ENCODE measurements around the gene IQCH.

The IQCH gene

DNA sequence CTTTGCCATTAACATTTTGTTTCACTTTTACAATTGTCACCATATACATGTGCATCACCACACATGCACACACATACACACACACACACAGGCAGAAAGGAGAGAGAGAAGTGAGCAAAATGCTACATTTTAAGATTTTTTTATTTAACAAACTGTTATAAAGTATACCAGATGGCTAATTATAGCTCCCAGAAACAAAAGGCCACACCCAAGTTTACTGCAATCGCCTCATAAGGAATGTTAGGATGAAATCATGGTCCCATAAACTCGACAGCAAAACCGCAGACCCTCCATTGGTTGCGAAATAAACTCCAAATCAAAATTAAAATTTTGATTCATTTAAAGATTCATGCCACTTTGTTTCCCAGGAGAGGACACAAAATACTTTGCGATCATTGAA lies 250.2 kb downstream of the IQCH start:
- H3K9me3 ChIP-seq (ENCODE audit: insufficient read depth, low read length) = no peaks in the 10 kb centered on the region

GRCh38 chr15:67505675-67506572 lies 251.3 kb downstream of the IQCH start:
- no peak for DNase-seq (ENCODE audit: low read depth, low spot score)
- Histone ChIP-seq H3K27me3 (ENCODE audit: insufficient read depth, insufficient read length) (no peaks in the 10 kb centered on the region), H3K9me3 (ENCODE audit: insufficient read depth, low read length) (no peaks in the 10 kb centered on the region), H3K36me3 (ENCODE audit: insufficient read depth, insufficient read length, low read length) (no peaks in the 10 kb centered on the region), H3K9ac (ENCODE audit: insufficient read length, low read depth) (no peak overlapping the region), H3K4me3 (ENCODE audit: insufficient read length, low read depth) (no peak overlapping the region), H3K4me1 (ENCODE audit: insufficient read depth, insufficient read length) (no peaks in the 10 kb centered on the region)
- TF ChIP-seq YY1 (IDR thresholded peaks at IDR 0.05; ENCODE audit: insufficient read depth, insufficient read length) = no peak

More for the DNA sequence above, 250.2 kb downstream of the IQCH start:
- Histone ChIP-seq H3K27me3 (ENCODE audit: insufficient read depth, insufficient read length) (no peaks in the 10 kb centered on the region), H3K4me1 (ENCODE audit: insufficient read depth, insufficient read length) (no peaks in the 10 kb centered on the region), H3K4me3 (ENCODE audit: insufficient read length, low read depth) (no peak overlapping the region), H3K36me3 (ENCODE audit: insufficient read depth, insufficient read length, low read length) (no peaks in the 10 kb centered on the region), H3K9ac (ENCODE audit: insufficient read length, low read depth) (no peak overlapping the region)
- no peak for DNase-seq (ENCODE audit: low read depth, low spot score)
- no peak for TF ChIP-seq SUZ12 (IDR thresholded peaks at IDR 0.05; ENCODE audit: extremely low read depth, insufficient read depth, insufficient read length)
- no peak for TF ChIP-seq YY1 (IDR thresholded peaks at IDR 0.05; ENCODE audit: insufficient read depth, insufficient read length)
- TF ChIP-seq ZNF274 (IDR thresholded peaks at IDR 0.05; ENCODE audit: low read depth, low read length) = no peak

DNA sequence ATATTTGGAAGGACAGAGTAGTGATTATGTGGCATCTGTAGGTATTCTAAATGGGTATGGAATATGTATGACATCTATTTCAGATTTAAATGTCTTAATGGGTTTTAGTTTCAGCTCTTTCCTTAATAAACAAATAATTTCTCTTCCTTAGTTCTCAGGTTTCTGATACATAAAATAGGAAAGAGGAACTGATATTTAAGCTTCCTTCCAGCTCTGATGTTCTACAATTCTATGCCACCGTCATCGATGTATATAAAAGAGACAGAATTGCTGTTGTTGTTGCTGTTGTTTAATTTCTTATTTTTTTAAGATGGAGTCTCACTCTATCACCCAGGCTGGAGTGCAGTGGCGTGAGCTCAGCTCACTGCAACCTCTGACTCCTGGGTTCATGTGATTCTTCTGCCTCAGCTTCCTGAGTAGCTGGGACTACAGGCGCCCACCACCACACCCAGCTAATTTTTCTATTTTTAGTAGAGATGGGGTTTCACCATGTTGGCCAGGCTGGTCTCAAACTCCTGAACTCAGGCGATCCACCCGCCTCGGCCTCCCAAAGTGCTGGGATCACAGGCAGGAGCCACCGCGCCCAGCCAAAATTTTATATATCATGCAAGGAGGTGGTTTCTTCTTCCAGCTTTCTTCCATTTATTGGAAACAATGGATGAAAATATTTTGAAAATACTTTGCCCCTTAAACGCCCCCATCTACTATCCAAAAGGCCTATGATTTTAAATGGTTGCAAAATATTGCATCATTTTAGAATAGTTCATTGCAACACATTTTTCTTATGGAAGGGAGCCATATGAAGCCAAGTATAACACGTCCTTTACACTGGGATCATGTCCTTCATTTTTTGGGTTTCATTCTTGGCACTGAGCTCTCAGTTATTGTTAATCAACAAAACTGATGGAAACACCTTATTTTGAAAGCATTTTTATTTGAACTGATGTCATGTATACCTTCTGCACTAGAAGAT lies 252.5 kb downstream of the IQCH start:
- Histone ChIP-seq H3K9me3 (ENCODE audit: insufficient read depth, low read length) (no peaks in the 10 kb centered on the region), H3K36me3 (ENCODE audit: insufficient read depth, insufficient read length, low read length) (no peaks in the 10 kb centered on the region), H3K27me3 (ENCODE audit: insufficient read depth, insufficient read length) (no peaks in the 10 kb centered on the region), H3K4me3 (ENCODE audit: insufficient read length, low read depth) (no peak overlapping the region), H3K4me1 (ENCODE audit: insufficient read depth, insufficient read length) (no peaks in the 10 kb centered on the region), H3K9ac (ENCODE audit: insufficient read length, low read depth) (no peak overlapping the region)
- no peak for DNase-seq (ENCODE audit: low read depth, low spot score)
- no peak for TF ChIP-seq YY1 (IDR thresholded peaks at IDR 0.05; ENCODE audit: insufficient read depth, insufficient read length)
- TF ChIP-seq SUZ12 (IDR thresholded peaks at IDR 0.05; ENCODE audit: extremely low read depth, insufficient read depth, insufficient read length) = no peak
- TF ChIP-seq ZNF274 (IDR thresholded peaks at IDR 0.05; ENCODE audit: low read depth, low read length) = no peak

DNA sequence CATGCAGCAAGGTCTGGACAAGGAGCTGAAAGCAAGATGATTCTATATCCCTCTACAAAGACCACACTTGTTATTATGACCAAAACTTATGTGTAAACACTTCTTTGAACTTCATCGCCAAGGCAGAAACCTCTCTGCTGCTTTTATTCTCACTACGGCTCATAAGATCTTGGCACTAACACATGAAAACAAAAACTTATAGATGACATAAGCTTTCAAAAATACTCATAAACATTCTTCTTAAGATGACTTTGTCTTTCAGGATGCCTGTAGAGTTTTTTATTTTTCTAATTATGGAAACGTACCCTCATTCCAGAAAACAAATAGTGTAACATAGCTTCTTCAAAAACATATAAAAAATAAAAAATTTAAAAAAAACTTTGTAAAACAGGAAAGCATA lies 253.8 kb downstream of the IQCH start:
- TF ChIP-seq SUZ12 (IDR thresholded peaks at IDR 0.05; ENCODE audit: extremely low read depth, insufficient read depth, insufficient read length) = no peak
- TF ChIP-seq ZNF274 (IDR thresholded peaks at IDR 0.05; ENCODE audit: low read depth, low read length) = no peak
- TF ChIP-seq YY1 (IDR thresholded peaks at IDR 0.05; ENCODE audit: insufficient read depth, insufficient read length) = no peak
- Histone ChIP-seq H3K4me1 (ENCODE audit: insufficient read depth, insufficient read length) (no peaks in the 10 kb centered on the region), H3K4me3 (ENCODE audit: insufficient read length, low read depth) (no peak overlapping the region), H3K9ac (ENCODE audit: insufficient read length, low read depth) (no peak overlapping the region), H3K27me3 (ENCODE audit: insufficient read depth, insufficient read length) (no peaks in the 10 kb centered on the region), H3K9me3 (ENCODE audit: insufficient read depth, low read length) (no peaks in the 10 kb centered on the region), H3K36me3 (ENCODE audit: insufficient read depth, insufficient read length, low read length) (peaks cover 9% of the 10 kb centered on the region)
- DNase-seq (ENCODE audit: low read depth, low spot score) = no peak

GRCh38 chr15:67509918-67510317 lies 255.3 kb downstream of the IQCH start:
- Histone ChIP-seq H3K27me3 (ENCODE audit: insufficient read depth, insufficient read length) (no peaks in the 10 kb centered on the region), H3K4me3 (ENCODE audit: insufficient read length, low read depth) (no peak overlapping the region)

GRCh38 chr15:67510597-67511190 lies 256.1 kb downstream of the IQCH start:
- DNase-seq (ENCODE audit: low read depth, low spot score) = no peak
- TF ChIP-seq YY1 (IDR thresholded peaks at IDR 0.05; ENCODE audit: insufficient read depth, insufficient read length) (no peak), SUZ12 (IDR thresholded peaks at IDR 0.05; ENCODE audit: extremely low read depth, insufficient read depth, insufficient read length) (no peak), ZNF274 (IDR thresholded peaks at IDR 0.05; ENCODE audit: low read depth, low read length) (no peak)

More at GRCh38 chr15:67509918-67510317, 255.3 kb downstream of the IQCH start:
- Histone ChIP-seq H3K9ac (ENCODE audit: insufficient read length, low read depth) (no peak overlapping the region), H3K36me3 (ENCODE audit: insufficient read depth, insufficient read length, low read length) (peaks cover 12% of the 10 kb centered on the region), H3K4me1 (ENCODE audit: insufficient read depth, insufficient read length) (no peaks in the 10 kb centered on the region), H3K9me3 (ENCODE audit: insufficient read depth, low read length) (no peaks in the 10 kb centered on the region)
- TF ChIP-seq SUZ12 (IDR thresholded peaks at IDR 0.05; ENCODE audit: extremely low read depth, insufficient read depth, insufficient read length) (no peak), ZNF274 (IDR thresholded peaks at IDR 0.05; ENCODE audit: low read depth, low read length) (no peak), YY1 (IDR thresholded peaks at IDR 0.05; ENCODE audit: insufficient read depth, insufficient read length) (no peak)
- no peak for DNase-seq (ENCODE audit: low read depth, low spot score)

More at GRCh38 chr15:67510597-67511190, 256.1 kb downstream of the IQCH start:
- Histone ChIP-seq H3K9ac (ENCODE audit: insufficient read length, low read depth) (no peak overlapping the region), H3K9me3 (ENCODE audit: insufficient read depth, low read length) (no peaks in the 10 kb centered on the region), H3K4me1 (ENCODE audit: insufficient read depth, insufficient read length) (no peaks in the 10 kb centered on the region), H3K36me3 (ENCODE audit: insufficient read depth, insufficient read length, low read length) (peaks cover 13% of the 10 kb centered on the region), H3K4me3 (ENCODE audit: insufficient read length, low read depth) (no peak overlapping the region), H3K27me3 (ENCODE audit: insufficient read depth, insufficient read length) (no peaks in the 10 kb centered on the region)

All from NT2/D1 (cell line).